Transverse colon (tissue), 4 donors: Measurements from ENCODE around the gene WASL.

Experiments used
- EP300 ChIP-seq: sonication (generic); formaldehyde crosslinking; IDR thresholded peaks from one replicate; pipeline ENCODE4 v1.6.1; 2017; ENCODE audit warnings: antibody characterized with exemption, low read depth
- POLR2A ChIP-seq: fragments of 450-650 bp; IDR thresholded peaks from one replicate; pipeline ENCODE4 v1.6.1; 2016; ENCODE audit warnings: antibody characterized with exemption, mild to moderate bottlenecking, moderate library complexity
- POLR2AphosphoS5 ChIP-seq, 3 donors: sonication (generic); formaldehyde crosslinking; IDR thresholded peaks; one replicate each; pipeline ENCODE4 v1.6.1; 2016; ENCODE audit warnings: antibody characterized with exemption in 3 of 3
- TF ChIP-seq, protein P1 (sequence below), 5 experiments: fragments of 200-600 bp in 3 of 5; fragments of 450-650 bp in 2 of 5; sonication (generic) in 3 of 5; IDR thresholded peaks; 1 replicate in 2 of 5; 2 replicates in 3 of 5; pipeline ENCODE4 v1.5.1; 2016 to 2017; ENCODE audit warnings: antibody characterized with exemption in 5 of 5, inconsistent platforms in 3 of 5, mild to moderate bottlenecking in 2 of 5, moderate library complexity in 1 of 5

DNA sequence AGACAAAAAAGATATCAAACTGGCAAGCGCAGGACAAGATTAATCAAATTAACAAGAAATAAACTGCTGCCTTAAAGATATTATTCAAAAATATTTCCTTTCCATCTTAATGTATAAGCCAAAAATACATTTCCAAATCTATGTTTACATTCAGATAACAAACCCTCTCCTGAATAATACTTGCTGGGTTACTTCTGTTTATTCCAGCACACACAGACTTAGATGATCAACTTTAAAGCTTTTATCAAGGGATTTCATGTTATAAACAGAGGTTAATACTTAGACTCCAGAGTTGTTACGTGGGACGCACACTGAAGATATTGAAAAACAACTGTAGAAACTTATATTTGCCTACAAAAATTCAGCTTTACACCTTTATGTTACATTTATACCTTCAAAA, 59.6 kb downstream of the WASL start:
- TF ChIP-seq, protein P1, sequence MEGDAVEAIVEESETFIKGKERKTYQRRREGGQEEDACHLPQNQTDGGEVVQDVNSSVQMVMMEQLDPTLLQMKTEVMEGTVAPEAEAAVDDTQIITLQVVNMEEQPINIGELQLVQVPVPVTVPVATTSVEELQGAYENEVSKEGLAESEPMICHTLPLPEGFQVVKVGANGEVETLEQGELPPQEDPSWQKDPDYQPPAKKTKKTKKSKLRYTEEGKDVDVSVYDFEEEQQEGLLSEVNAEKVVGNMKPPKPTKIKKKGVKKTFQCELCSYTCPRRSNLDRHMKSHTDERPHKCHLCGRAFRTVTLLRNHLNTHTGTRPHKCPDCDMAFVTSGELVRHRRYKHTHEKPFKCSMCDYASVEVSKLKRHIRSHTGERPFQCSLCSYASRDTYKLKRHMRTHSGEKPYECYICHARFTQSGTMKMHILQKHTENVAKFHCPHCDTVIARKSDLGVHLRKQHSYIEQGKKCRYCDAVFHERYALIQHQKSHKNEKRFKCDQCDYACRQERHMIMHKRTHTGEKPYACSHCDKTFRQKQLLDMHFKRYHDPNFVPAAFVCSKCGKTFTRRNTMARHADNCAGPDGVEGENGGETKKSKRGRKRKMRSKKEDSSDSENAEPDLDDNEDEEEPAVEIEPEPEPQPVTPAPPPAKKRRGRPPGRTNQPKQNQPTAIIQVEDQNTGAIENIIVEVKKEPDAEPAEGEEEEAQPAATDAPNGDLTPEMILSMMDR (IDR thresholded peaks at IDR 0.05), result no peak
- no peak for TF ChIP-seq POLR2A
- TF ChIP-seq EP300, result no peak
- no peak for TF ChIP-seq POLR2AphosphoS5 (IDR thresholded peaks at IDR 0.05)
